ENCODE measurements around the gene TMED10.

TMED10 gene

DNA sequence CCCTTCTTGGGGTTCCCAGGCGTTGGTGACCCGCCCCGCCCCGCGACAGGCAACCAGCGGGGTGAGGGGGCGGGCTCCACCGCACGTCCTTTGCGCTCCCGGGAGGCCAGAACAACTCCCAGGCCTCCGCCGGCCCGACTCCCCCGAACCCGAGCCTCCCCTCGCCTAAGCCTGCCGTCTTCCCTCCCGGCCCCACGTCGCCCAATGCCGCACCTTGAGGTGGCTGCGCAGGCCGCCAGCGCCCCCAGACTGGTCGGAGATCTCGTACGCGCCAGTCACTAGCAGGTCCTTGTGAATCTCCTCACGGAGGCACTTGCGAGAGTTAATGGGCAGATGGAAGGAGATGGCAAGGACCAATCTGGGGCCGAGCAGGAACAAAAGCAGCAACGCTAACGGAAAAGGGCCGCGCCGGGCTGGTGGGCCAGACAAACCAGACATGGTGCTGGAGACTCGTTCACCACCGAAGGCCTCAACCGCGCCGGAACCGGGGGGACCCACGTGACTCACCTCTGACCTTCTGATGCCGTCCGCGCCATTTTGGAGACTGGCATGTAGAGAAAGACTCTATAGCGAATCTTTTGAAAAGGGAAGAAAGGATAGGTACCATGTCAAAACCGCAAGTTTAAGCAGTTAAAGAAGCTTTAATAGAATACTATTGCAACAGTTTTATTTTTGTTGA lies at the start of gene TMED10:
Gene TMED10 (minus strand): TSS at position 471 of the 679 bp plus-strand sequence. CDS start 33 bp downstream, at position 438.
- Histone ChIP-seq H3K9me3 (no peaks in the 10 kb centered on the region), H3K4me1 (peaks cover 19% of the 10 kb centered on the region), H3K27me3 (ENCODE audit: low read depth) (no peaks in the 10 kb centered on the region), H3K4me3 (peak within 1 kb of the TSS; percentile 83), H3K36me3 (replicated peaks) (no peaks in the 10 kb centered on the region)
- DNase-seq (ENCODE audit: low spot score in 2 of 2) = peak; percentile 75 to 91
- in situ Hi-C loops (cut with MboI; ENCODE audit: low sequenced_read_pairs) = no loop called here

DNA sequence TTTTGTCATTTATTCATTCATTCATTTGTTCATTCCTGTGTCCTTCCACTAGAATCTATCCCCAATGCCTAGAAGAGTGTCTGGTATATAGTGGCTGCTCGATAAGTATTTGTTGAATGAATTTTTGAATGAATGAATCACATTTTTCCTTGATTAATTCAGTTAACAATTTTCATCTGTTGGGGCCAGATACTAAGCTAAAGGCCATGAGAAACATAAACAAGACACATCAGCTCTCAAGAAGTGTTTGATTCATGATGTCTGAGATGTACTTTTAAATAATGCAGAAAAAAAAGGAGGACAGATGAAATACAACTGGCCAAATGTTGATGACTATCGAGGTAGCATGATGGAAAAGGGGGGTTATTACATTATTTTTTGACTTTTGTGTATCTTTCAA lies 48.1 kb upstream of the TMED10 start:
- peaks cover 5% of the 10 kb centered on the region; the same call in 1 of the 2 replicates for H3K4me1 ChIP-seq
- no peaks in the 10 kb centered on the region for H3K27me3 ChIP-seq (ENCODE audit: low read depth)
- H3K4me3 ChIP-seq = no peak overlapping the region
- H3K9me3 ChIP-seq = no peaks in the 10 kb centered on the region
- in situ Hi-C loops (cut with MboI; ENCODE audit: low sequenced_read_pairs) = no loop called here
- H3K36me3 ChIP-seq (replicated peaks) = no peaks in the 10 kb centered on the region
- DNase-seq (ENCODE audit: low spot score in 2 of 2) = no peak

DNA sequence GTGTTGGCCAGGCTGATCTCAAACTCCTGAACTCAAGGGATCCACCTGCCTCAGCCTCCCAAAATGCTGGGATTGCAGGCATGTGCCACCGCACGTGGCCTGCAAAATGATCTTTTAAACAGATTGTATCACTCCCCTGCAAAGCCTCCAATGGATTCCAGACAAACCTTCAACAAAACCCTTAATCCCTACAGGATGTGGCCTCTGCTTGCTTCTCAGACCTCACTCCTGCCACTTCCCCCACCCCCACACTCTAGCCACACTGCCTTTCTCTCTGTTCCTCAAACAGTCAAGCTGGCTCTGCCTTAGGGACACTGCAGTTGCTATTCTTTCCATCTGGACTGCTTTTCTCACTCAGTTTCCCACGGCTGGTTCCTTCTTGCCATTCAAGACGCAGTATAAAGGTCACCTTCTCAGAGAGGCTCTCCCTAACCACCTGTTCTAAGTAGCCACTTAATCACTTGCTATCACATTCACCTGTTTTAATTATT lies 47.3 kb upstream of the TMED10 start:
- Histone ChIP-seq H3K27me3 (ENCODE audit: low read depth) (no peaks in the 10 kb centered on the region), H3K36me3 (replicated peaks) (no peaks in the 10 kb centered on the region), H3K4me3 (no peak overlapping the region), H3K9me3 (no peaks in the 10 kb centered on the region), H3K4me1 (peaks cover 5% of the 10 kb centered on the region; the same call in 1 of the 2 replicates)
- peak; percentile 21 to 60 for DNase-seq (ENCODE audit: low spot score in 2 of 2)
- in situ Hi-C loops (cut with MboI; ENCODE audit: low sequenced_read_pairs) = no loop called here

DNA sequence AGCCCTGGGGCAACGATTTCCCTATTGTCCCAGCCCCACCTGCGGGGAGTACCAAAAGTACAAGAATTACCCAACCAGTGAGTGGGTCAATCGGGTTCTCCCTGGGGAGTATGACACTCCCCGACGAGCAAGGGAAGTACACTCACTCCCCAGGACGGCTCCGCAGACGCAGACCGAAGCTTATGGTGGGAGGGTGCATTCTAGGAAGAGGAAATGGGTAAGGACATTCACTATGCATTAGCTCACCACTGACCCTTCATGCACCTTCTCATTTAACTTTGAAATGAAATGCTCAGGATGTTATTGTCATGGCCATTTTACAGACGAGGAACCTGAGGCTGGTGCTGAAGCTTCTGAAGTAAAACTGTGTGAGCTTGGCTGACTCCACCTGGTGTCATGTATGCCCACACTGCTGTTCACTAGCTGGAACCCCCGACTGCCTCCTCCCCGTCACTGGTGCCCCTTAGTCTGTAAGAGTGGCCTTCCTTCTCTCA lies 45.8 kb upstream of the TMED10 start:
- no peak for DNase-seq (ENCODE audit: low spot score in 2 of 2)
- Histone ChIP-seq H3K27me3 (ENCODE audit: low read depth) (no peaks in the 10 kb centered on the region), H3K9me3 (no peaks in the 10 kb centered on the region), H3K36me3 (replicated peaks) (no peaks in the 10 kb centered on the region), H3K4me1 (peaks cover 5% of the 10 kb centered on the region; the same call in 1 of the 2 replicates), H3K4me3 (no peak overlapping the region)
- in situ Hi-C loops (cut with MboI; ENCODE audit: low sequenced_read_pairs) = no loop called here

DNA sequence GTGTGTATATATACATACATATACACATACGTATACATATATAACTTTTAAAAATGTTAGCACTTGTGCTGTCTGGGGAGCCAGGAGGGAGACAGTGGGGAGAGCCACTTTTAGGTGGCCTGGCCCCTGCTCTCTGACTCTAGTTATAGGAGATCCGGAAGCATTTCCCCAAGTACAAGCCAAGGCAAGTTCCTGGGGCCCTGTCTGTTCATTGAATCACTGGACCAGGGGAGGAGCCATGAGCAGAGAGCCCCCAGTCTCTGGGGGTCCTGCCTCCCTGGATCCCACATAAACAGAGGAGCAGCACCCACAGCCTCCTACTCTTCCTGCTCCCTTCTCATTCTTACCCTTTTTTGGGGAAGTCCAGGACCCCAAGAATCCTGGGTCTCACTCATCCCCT lies 45.4 kb upstream of the TMED10 start:
- in situ Hi-C loops (cut with MboI; ENCODE audit: low sequenced_read_pairs) = no loop called here
- Histone ChIP-seq H3K27me3 (ENCODE audit: low read depth) (no peaks in the 10 kb centered on the region), H3K4me3 (no peak overlapping the region), H3K9me3 (no peaks in the 10 kb centered on the region), H3K4me1 (peaks cover 5% of the 10 kb centered on the region; the same call in 1 of the 2 replicates), H3K36me3 (replicated peaks) (no peaks in the 10 kb centered on the region)
- DNase-seq (ENCODE audit: low spot score in 2 of 2) = no peak

DNA sequence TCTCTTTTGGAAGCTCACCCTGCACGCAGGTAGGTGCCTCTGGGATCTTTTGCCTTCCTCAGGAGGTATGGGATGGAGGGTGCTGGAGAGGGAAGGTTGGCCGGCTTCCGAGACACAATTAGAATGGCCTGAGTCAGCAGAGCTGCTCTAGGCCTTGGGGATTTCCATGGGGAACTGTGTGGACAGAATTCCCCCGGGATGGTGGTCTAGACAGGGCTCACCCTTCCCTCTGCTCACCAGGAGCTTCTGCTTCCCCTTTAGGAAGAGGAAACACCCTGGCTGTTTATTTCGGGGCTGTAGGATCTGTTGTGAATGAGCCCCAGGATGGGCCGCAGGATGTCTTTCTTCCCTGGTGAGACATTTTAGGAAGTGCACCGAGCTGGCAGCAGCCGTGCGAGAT lies 43.7 kb upstream of the TMED10 start:
- in situ Hi-C loops (cut with MboI; ENCODE audit: low sequenced_read_pairs) = no loop called here
- Histone ChIP-seq H3K36me3 (replicated peaks) (no peaks in the 10 kb centered on the region), H3K27me3 (ENCODE audit: low read depth) (no peaks in the 10 kb centered on the region), H3K4me3 (no peak overlapping the region), H3K9me3 (no peaks in the 10 kb centered on the region), H3K4me1 (peaks cover 5% of the 10 kb centered on the region; the same call in 1 of the 2 replicates)
- DNase-seq (ENCODE audit: low spot score in 2 of 2) = no peak

DNA sequence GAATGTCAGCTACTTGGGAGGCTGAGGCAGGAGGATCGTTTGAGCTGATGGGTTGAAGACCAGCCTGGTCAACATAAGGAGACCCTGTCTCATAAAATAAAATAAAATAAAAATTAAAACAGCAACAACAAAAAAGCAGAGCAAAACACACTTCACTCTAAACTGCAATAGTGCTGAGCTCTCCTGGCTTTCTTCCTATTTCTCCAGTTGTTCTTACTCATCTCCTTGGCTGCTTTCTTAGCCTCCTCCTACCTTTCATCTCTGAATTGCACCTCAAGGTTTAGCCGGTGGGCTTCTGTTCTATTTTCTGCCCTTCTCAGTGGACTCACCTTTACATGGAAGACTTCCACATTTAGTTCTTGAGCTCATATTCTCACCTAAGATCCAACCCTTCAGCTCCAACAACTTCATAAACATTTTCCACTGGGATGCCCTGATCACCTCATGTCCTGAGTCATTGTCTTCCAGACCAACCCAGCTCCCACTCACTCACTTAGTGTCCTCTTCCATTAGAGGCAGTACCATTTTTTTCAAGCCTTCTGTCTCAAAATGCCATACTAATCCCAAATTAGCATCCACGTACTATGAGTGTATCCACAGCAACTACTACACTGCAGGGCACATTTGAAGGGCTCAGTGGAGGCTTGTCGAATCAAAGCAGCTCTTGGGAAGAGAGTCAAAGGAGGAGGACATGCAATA lies 41.2 kb upstream of the TMED10 start:
- Histone ChIP-seq H3K4me1 (no peaks in the 10 kb centered on the region), H3K4me3 (no peak overlapping the region), H3K9me3 (no peaks in the 10 kb centered on the region), H3K36me3 (replicated peaks) (no peaks in the 10 kb centered on the region), H3K27me3 (ENCODE audit: low read depth) (no peaks in the 10 kb centered on the region)
- DNase-seq (ENCODE audit: low spot score in 2 of 2) = no peak
- in situ Hi-C loops (cut with MboI; ENCODE audit: low sequenced_read_pairs) = no loop called here

DNA sequence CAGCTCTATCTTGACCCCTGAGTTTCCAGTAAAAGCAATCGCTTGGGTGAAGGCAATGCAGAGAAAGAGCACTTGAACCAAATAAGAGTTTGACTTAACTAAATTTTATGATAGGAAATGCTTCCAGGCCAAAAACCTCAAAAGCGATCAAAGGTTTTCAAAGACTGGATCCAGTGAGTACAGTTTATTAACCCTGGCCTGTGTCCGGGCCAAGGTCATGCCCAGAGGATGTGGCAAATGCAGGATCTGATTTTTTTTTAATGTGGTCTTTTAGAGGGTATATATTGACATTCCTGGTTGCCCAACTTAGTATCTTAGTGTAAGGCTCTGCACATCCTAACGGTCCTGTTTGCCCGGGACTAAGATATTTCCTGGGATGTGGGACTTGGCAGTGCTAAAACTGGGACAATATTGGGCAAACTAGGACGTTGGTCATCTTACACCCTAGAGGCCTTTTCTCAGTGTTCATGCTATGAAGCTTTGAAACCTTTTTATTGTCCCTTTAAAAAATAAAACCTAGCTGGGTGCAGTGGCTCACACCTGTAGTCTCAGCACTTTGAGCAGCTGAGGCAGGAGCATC lies 40.1 kb upstream of the TMED10 start:
- Histone ChIP-seq H3K9me3 (no peaks in the 10 kb centered on the region), H3K4me3 (no peak overlapping the region), H3K4me1 (no peaks in the 10 kb centered on the region), H3K36me3 (replicated peaks) (no peaks in the 10 kb centered on the region), H3K27me3 (ENCODE audit: low read depth) (no peaks in the 10 kb centered on the region)
- in situ Hi-C loops (cut with MboI; ENCODE audit: low sequenced_read_pairs) = no loop called here
- DNase-seq (ENCODE audit: low spot score in 2 of 2) = no peak

DNA sequence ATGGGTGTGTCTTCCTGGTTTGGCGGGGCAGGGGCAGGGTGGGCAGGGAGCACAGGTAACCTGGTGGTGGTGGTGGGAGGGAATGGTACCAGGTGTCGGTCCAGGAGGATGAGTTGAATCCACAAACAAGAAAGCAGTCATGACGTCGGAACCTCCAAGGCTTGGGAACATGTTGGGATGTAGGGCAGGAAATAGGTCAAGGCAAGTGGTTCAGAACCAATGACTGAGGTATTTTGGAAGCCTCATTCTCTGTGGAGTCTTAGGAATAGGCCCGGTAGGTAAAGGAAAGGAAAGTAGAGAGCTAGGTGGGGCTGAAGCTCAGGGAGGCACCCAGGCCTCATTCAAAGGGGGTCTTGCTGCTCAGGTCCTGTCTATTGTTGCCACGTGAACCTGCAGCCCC lies 39.1 kb upstream of the TMED10 start:
- no peaks in the 10 kb centered on the region for H3K9me3 ChIP-seq
- H3K4me1 ChIP-seq = no peaks in the 10 kb centered on the region
- H3K27me3 ChIP-seq (ENCODE audit: low read depth) = no peaks in the 10 kb centered on the region
- H3K36me3 ChIP-seq (replicated peaks) = no peaks in the 10 kb centered on the region
- no peak overlapping the region for H3K4me3 ChIP-seq
- in situ Hi-C loops (cut with MboI; ENCODE audit: low sequenced_read_pairs) = no loop called here
- no peak for DNase-seq (ENCODE audit: low spot score in 2 of 2)

DNA sequence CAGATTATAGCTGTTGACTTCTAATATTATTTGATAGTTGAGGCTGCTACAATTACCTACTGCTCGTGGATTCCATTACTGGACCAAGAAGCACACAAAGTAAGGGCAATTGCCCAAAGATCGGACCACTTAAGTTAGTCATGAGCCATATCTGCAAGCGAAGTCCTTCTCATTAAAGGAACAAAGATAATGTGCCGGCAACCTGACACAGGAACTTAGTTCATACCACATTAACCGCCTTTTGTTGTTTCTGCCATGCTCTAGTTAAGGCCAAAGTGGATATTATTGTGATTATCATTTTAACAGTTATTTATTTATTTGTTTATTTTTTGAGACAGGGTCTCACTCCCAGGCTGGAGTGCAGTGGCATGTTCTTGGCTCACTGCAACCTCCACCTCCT lies 38.1 kb upstream of the TMED10 start:
- in situ Hi-C loops (cut with MboI; ENCODE audit: low sequenced_read_pairs) = no loop called here
- no peaks in the 10 kb centered on the region for H3K27me3 ChIP-seq (ENCODE audit: low read depth)
- no peaks in the 10 kb centered on the region for H3K4me1 ChIP-seq
- no peak for DNase-seq (ENCODE audit: low spot score in 2 of 2)
- no peaks in the 10 kb centered on the region for H3K36me3 ChIP-seq (replicated peaks)
- H3K4me3 ChIP-seq = no peak overlapping the region
- H3K9me3 ChIP-seq = no peaks in the 10 kb centered on the region

DNA sequence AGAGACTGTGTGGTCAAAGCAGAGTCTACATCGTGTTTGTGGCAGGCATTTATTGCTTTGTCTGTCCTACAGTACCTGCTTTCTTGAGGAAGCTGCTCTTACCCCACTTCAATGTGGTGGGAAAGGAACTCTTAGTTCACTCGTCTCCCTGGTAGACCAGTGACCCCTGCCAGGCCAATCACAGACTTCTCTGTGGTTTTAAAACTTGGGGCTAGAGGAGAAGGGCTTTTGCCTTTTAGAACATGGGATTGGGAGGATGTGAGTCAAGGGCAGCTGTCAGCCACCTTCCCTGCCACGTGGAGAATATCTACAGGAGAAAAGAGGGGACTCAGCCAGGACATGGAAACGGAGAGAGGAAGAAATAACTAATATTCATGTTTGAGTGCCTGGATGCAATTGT lies 36.8 kb upstream of the TMED10 start:
- H3K36me3 ChIP-seq (replicated peaks) = no peaks in the 10 kb centered on the region
- in situ Hi-C loops (cut with MboI; ENCODE audit: low sequenced_read_pairs) = no loop called here
- H3K27me3 ChIP-seq (ENCODE audit: low read depth) = no peaks in the 10 kb centered on the region
- H3K4me1 ChIP-seq = no peaks in the 10 kb centered on the region
- H3K9me3 ChIP-seq = no peaks in the 10 kb centered on the region
- DNase-seq (ENCODE audit: low spot score in 2 of 2) = no peak
- H3K4me3 ChIP-seq = no peak overlapping the region

DNA sequence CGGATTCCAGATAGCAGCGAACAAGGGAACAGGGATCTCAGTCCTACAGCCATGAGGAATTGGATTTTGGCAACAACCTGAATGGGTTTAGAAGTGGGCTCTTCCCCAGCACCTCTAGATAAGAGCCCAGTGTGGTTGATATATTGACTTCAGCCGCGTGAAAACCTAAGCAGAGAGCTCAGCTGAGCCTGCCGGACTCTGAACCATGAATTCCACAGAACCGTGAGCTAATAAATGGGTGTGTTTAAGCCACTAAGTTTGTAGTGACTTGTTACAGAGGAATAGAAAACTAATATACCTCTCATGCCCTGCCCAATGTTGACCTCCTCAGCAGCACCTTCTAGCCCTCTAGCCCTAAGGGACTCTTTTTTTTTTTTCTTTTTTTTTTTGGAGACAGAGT lies 32.4 kb upstream of the TMED10 start:
- no peaks in the 10 kb centered on the region for H3K9me3 ChIP-seq
- no peak overlapping the region for H3K4me3 ChIP-seq
- H3K4me1 ChIP-seq = no peaks in the 10 kb centered on the region
- DNase-seq (ENCODE audit: low spot score in 2 of 2) = no peak
- in situ Hi-C loops (cut with MboI; ENCODE audit: low sequenced_read_pairs) = no loop called here
- H3K27me3 ChIP-seq (ENCODE audit: low read depth) = no peaks in the 10 kb centered on the region
- no peaks in the 10 kb centered on the region for H3K36me3 ChIP-seq (replicated peaks)

DNA sequence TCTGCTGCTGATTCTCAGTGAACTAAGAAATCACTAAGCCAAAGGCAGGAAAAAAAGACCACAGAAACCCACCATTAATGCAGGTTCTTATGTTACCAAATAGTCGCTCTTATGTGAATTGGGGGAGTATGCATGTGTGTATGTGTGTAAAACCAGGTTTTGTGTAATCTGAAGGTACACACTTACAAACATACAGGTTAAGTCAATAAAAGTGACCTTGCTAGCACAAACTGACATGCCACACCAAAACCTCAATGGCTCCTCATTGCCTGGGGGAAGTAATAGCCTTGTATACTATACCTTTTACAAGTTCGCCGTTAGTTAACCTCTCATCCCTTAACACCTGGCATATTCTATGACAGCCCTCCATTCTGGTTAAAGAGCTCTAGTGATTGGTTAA lies 29.8 kb upstream of the TMED10 start:
- H3K9me3 ChIP-seq = no peaks in the 10 kb centered on the region
- in situ Hi-C loops (cut with MboI; ENCODE audit: low sequenced_read_pairs) = no loop called here
- no peaks in the 10 kb centered on the region for H3K36me3 ChIP-seq (replicated peaks)
- H3K27me3 ChIP-seq (ENCODE audit: low read depth) = no peaks in the 10 kb centered on the region
- no peak overlapping the region for H3K4me3 ChIP-seq
- no peak for DNase-seq (ENCODE audit: low spot score in 2 of 2)
- no peaks in the 10 kb centered on the region for H3K4me1 ChIP-seq

DNA sequence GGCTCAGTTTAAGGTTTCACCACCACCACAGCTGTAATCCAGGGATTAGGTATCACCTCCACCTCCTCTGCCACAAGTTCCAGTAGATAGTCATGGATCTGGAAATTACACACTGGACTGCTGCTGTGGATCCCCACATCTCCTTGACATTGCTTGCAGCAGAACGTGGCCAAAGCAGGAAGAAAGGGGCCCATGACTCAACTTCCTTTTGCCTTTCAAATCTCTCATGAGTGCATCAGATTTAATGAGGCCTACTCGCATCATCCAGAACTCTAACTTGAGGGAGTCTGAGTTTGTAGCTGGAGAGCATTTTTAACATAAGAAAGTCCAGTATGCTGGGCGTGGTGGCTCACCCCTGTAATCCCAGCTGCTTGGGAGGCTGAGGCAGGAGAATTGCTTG lies 29.2 kb upstream of the TMED10 start:
- Histone ChIP-seq H3K36me3 (replicated peaks) (no peaks in the 10 kb centered on the region), H3K4me3 (no peak overlapping the region), H3K27me3 (ENCODE audit: low read depth) (no peaks in the 10 kb centered on the region), H3K4me1 (no peaks in the 10 kb centered on the region), H3K9me3 (no peaks in the 10 kb centered on the region)
- no peak for DNase-seq (ENCODE audit: low spot score in 2 of 2)
- in situ Hi-C loops (cut with MboI; ENCODE audit: low sequenced_read_pairs) = no loop called here

Data from HAP-1 (cell line).